Measurements from ENCODE around the gene CRNKL1.

GRCh38 chr20:20017844-20018185 lies 34.5 kb downstream of the CRNKL1 start:
- TF ChIP-seq CTCF (IDR thresholded peaks at IDR 0.05) = 0 out of 2 replicates have a peak, but pooled peaks have one; percentile 6
- TF ChIP-seq USF2 (IDR thresholded peaks at IDR 0.05; ENCODE audit: borderline replicate concordance, low read depth, low read length) = no peak
- no peak for TF ChIP-seq FOXJ3 (CRISPR knock-in tag; IDR thresholded peaks at IDR 0.05)
- TF ChIP-seq YY1 (IDR thresholded peaks at IDR 0.05; ENCODE audit: low read depth) = no peak
- TF ChIP-seq GABPA (IDR thresholded peaks at IDR 0.05; ENCODE audit: low read depth) = no peak

Data from SK-N-SH (cell line).